Endothelial cell of umbilical vein (primary cell): ENCODE results near the gene HAP1. TPM values are rescaled to one million over a fixed set of nuclear protein-coding genes. Genes with fewer than 3 reads are reported as not detected.

ENCODE experiments used
- BruUV-seq: library from RNA; stranded (reverse); fragments of 400-500 nt; replicated peaks from 2 replicates; lab custom pipeline; 2021; lab: Mats Ljungman, UMichigan
- CTCF ChIA-PET: fragments of 300-600, 350-600 bp; sonication (Branson Sonifier 250); formaldehyde crosslinking; loops from one replicate; lab custom pipeline; 2021; ENCODE audit warnings: antibody characterized with exemption, inconsistent platforms; lab: Charles Lee
- POLR2A ChIA-PET: fragments of 300-600, 350-600 bp; sonication (Branson Sonifier 250); formaldehyde crosslinking; loops from one replicate; lab custom pipeline; 2021; ENCODE audit warnings: antibody characterized with exemption, inconsistent platforms; lab: Charles Lee
- DNase-seq: peaks from one replicate; pipeline ENCODE4 v3.0.0-alpha.2; 2011; ENCODE audit warnings: low read depth, low spot score
- FAIRE-seq: peaks from 2 replicates; lab custom pipeline; 2011; peaks lifted over from hg19 to GRCh38; lab: Jason Lieb, UNC
- H2AFZ ChIP-seq: 2 replicates; pipeline ENCODE4 v1.6.0; 2012; ENCODE audit warnings: low read depth, low read length, control low read depth, inconsistent platforms
- H3K27ac ChIP-seq: 2 replicates; pipeline ENCODE4 v1.5.1; 2011; ENCODE audit warnings: low read depth, mild to moderate bottlenecking, control low read depth, low read length, moderate library complexity; ENCODE audit not compliant: insufficient read depth
- H3K27me3 ChIP-seq, 2 experiments: 2 replicates each; pipeline versions ENCODE4 v1.6.0 to v1.6.1; 2011; ENCODE audit warnings: low read length in 2 of 2, mixed read lengths in 1 of 2; ENCODE audit not compliant: control insufficient read depth in 2 of 2, insufficient read depth in 2 of 2
- H3K36me3 ChIP-seq, 2 experiments: 2 replicates in 1 of 2; 3 replicates in 1 of 2; pipeline ENCODE4 v1.5.1; 2011; ENCODE audit warnings: low read length in 2 of 2, mild to moderate bottlenecking in 1 of 2, moderate library complexity in 1 of 2; ENCODE audit not compliant: control insufficient read depth in 2 of 2, insufficient read depth in 2 of 2; ENCODE audit errors: extremely low read depth in 1 of 2
- H3K4me1 ChIP-seq: 3 replicates; pipeline ENCODE4 v1.5.1; 2011; ENCODE audit warnings: mild to moderate bottlenecking, low read length; ENCODE audit not compliant: control insufficient read depth, insufficient read depth; ENCODE audit errors: extremely low read depth
- H3K4me2 ChIP-seq: 2 replicates; pipeline ENCODE4 v1.6.1; 2011; ENCODE audit warnings: low read length, control low read depth, mixed read lengths; ENCODE audit not compliant: insufficient read depth
- H3K4me3 ChIP-seq, 3 experiments: fragments of 200-600 bp in 1 of 3; sonication (generic), shearing (Covaris generic) in 1 of 3; replicated peaks in 1 of 3; 2 replicates each; pipeline ENCODE4 v1.5.1; 2011 to 2016; ENCODE audit warnings: control low read depth in 3 of 3, low read length in 3 of 3, mild to moderate bottlenecking in 2 of 3, inconsistent platforms in 1 of 3, low read depth in 1 of 3, moderate library complexity in 1 of 3; ENCODE audit not compliant: insufficient read depth in 1 of 3
- H3K79me2 ChIP-seq: 2 replicates; pipeline ENCODE4 v1.6.0; 2012; ENCODE audit warnings: low read length, inconsistent platforms; ENCODE audit not compliant: control insufficient read depth, insufficient read depth
- H3K9ac ChIP-seq: replicated peaks from 2 replicates; pipeline ENCODE3; 2011; ENCODE audit warnings: low read length, control low read depth; ENCODE audit not compliant: insufficient read depth; ENCODE audit errors: extremely low read depth
- H3K9me1 ChIP-seq: replicated peaks from 3 replicates; pipeline ENCODE4 v1.6.0; 2011; ENCODE audit warnings: mild to moderate bottlenecking, low read length; ENCODE audit not compliant: control insufficient read depth, insufficient read depth; ENCODE audit errors: extremely low read depth
- H3K9me3 ChIP-seq: replicated peaks from 2 replicates; pipeline ENCODE4 v1.5.1; 2012; ENCODE audit warnings: low read length, inconsistent platforms; ENCODE audit not compliant: control insufficient read depth, insufficient read depth
- H4K20me1 ChIP-seq: replicated peaks from 2 replicates; pipeline ENCODE3; 2011; ENCODE audit warnings: mild to moderate bottlenecking, low read length; ENCODE audit not compliant: control insufficient read depth, insufficient read depth; ENCODE audit errors: extremely low read depth
- CTCF ChIP-seq, 2 donors: IDR thresholded peaks; 1 replicate in 1 of 2; 2 replicates in 1 of 2; pipeline ENCODE4 v1.5.1; 2011; ENCODE audit warnings: low read length in 2 of 2, mild to moderate bottlenecking in 2 of 2, moderate library complexity in 2 of 2, control low read depth in 1 of 2, inconsistent platforms in 1 of 2, low read depth in 1 of 2; ENCODE audit not compliant: insufficient read depth in 1 of 2; ENCODE audit errors: extremely low read depth in 1 of 2
- EZH2 ChIP-seq: IDR thresholded peaks from 2 replicates; pipeline ENCODE4 v1.6.1; 2012; ENCODE audit warnings: borderline replicate concordance, low read depth, mild to moderate bottlenecking, moderate library complexity, low read length, inconsistent platforms; ENCODE audit not compliant: severe bottlenecking
- FOS ChIP-seq: IDR thresholded peaks from 2 replicates; pipeline ENCODE4 v1.6.1; 2011; ENCODE audit warnings: mild to moderate bottlenecking, low read length, moderate library complexity, borderline replicate concordance; ENCODE audit not compliant: insufficient read depth
- GATA2 ChIP-seq: IDR thresholded peaks from 2 replicates; pipeline ENCODE4 v1.7.0; 2011; ENCODE audit warnings: low read depth, mild to moderate bottlenecking, moderate library complexity, mixed read lengths, low read length; ENCODE audit not compliant: insufficient read length, insufficient read depth
- JUN ChIP-seq: IDR thresholded peaks from 2 replicates; pipeline ENCODE4 v1.6.1; 2011; ENCODE audit warnings: borderline replicate concordance, low read depth; ENCODE audit not compliant: insufficient read length, insufficient read depth
- MAX ChIP-seq: IDR thresholded peaks from 2 replicates; pipeline ENCODE4 v1.6.1; 2011; ENCODE audit not compliant: insufficient read depth, insufficient read length
- MYC ChIP-seq: IDR thresholded peaks from one replicate; pipeline ENCODE4 v1.6.1; 2011; ENCODE audit warnings: mild to moderate bottlenecking, low read depth, low read length
- POLR2A ChIP-seq: IDR thresholded peaks from 2 replicates; pipeline ENCODE4 v1.6.1; 2012; ENCODE audit warnings: low read depth, mild to moderate bottlenecking, control low read depth, low read length
- POLR2AphosphoS5 ChIP-seq: IDR thresholded peaks from 2 replicates; pipeline ENCODE4 v1.6.1; 2012; ENCODE audit warnings: low read depth, mild to moderate bottlenecking, control low read depth, low read length, moderate library complexity; ENCODE audit not compliant: insufficient read depth
- dilution Hi-C: fragments of 300-500 bp; cut with MboI; formaldehyde crosslinking; loops from one replicate; pipeline ENCODE4 v1.15.0; 2019; ENCODE audit warnings: low sequenced_read_pairs; ENCODE audit not compliant: extremely low pct_ligation_motif_present
- intact Hi-C: fragments of 100-400 bp; cut with micrococcal nuclease; formaldehyde crosslinking; loops from one replicate; pipeline ENCODE4 v1.10.0; 2022
- polyA plus RNA-seq, 4 experiments: library from polyadenylated mRNA; depleted of rRNA in 3 of 4; stranded (reverse) in 3 of 4; unstranded in 1 of 4; fragments of >200 nt; gene quantifications; 2 replicates each; pipeline versions ENCODE4 v1.2.1 to v1.2.3, GENCODE V29; 2011 to 2012; ENCODE audit warnings: missing spikeins in 1 of 4
- total RNA-seq: library from RNA; stranded (reverse); gene quantifications from 2 replicates; pipeline ENCODE4 v1.2.3, GENCODE V29; 2021

Gene HAP1
- total and polyA plus RNA-seq, 2 donors (not counting 3 experiments of a cell fraction or from before 2014, with no cell fraction given): 0.07 to 0.24 TPM

- dilution Hi-C loops (no loop called here), intact Hi-C loops (no loop called here)
- Histone ChIP-seq H3K4me3 (no peak overlapping the region), H4K20me1 (no peaks in the 10 kb centered on the region), H2AFZ (no peak overlapping the region), H3K9me1 (no peaks in the 10 kb centered on the region), H3K27ac (no peak overlapping the region), H3K4me2 (no peak overlapping the region), H3K36me3 (no peaks in the 10 kb centered on the region), H3K79me2 (no peaks in the 10 kb centered on the region), H3K27me3 (no peaks in the 10 kb centered on the region), H3K9ac (no peak overlapping the region), H3K9me3 (no peaks in the 10 kb centered on the region), H3K4me1 (peaks cover 9% of the 10 kb centered on the region)
- POLR2A ChIA-PET: no interaction called here
- no TSS peak for BruUV-seq
- no peak for DNase-seq
- CTCF ChIA-PET: no interaction called here
- TF ChIP-seq CTCF (IDR thresholded peaks at IDR 0.05; ENCODE audit: extremely low read depth in 1 of 2, insufficient read depth in 1 of 2, low read depth in 1 of 2, low read length in 2 of 2): no peak
- no peak for TF ChIP-seq POLR2A
- no peak for TF ChIP-seq EZH2
- TF ChIP-seq POLR2AphosphoS5: no peak
- TF ChIP-seq JUN: no peak
- FAIRE-seq: no peak
Observed at GRCh38 chr17:41782142-41782541, 47.7 kb upstream of the HAP1 start.

GRCh38 chr17:41781404-41782110, 47.1 kb upstream of the HAP1 start:
- Histone ChIP-seq H4K20me1 (no peaks in the 10 kb centered on the region), H3K79me2 (no peaks in the 10 kb centered on the region), H3K27me3 (no peaks in the 10 kb centered on the region), H3K9me3 (no peaks in the 10 kb centered on the region), H3K9ac (no peak overlapping the region), H3K27ac (no peak overlapping the region), H3K9me1 (no peaks in the 10 kb centered on the region), H3K36me3 (no peaks in the 10 kb centered on the region), H2AFZ (no peak overlapping the region), H3K4me3 (no peak overlapping the region), H3K4me1 (peaks cover 15% of the 10 kb centered on the region), H3K4me2 (no peak overlapping the region)
- FAIRE-seq: no peak
- ChIA-PET POLR2A (interaction anchor here (1.6 kb wide), 1 partner anchor 13 kb away, joined by 3 read pairs; no protein-coding TSS in a partner anchor), CTCF (interaction anchor here (0.6 kb wide), 1 partner anchor 71 kb away, joined by 3 read pairs; no protein-coding TSS in a partner anchor)
- dilution Hi-C loops: no loop called here
- BruUV-seq: no TSS peak
- intact Hi-C loops: no loop called here
- no peak for DNase-seq
- no peak for TF ChIP-seq MAX
- no peak for TF ChIP-seq GATA2
- TF ChIP-seq FOS: no peak
- no peak for TF ChIP-seq EZH2
- no peak for TF ChIP-seq POLR2A
- TF ChIP-seq MYC: no peak
- no peak for TF ChIP-seq POLR2AphosphoS5
- no peak for TF ChIP-seq CTCF (IDR thresholded peaks at IDR 0.05; ENCODE audit: extremely low read depth in 1 of 2, insufficient read depth in 1 of 2, low read depth in 1 of 2, low read length in 2 of 2)
- TF ChIP-seq JUN: no peak
